Measurements from ENCODE around the gene SEC31B.

DNA sequence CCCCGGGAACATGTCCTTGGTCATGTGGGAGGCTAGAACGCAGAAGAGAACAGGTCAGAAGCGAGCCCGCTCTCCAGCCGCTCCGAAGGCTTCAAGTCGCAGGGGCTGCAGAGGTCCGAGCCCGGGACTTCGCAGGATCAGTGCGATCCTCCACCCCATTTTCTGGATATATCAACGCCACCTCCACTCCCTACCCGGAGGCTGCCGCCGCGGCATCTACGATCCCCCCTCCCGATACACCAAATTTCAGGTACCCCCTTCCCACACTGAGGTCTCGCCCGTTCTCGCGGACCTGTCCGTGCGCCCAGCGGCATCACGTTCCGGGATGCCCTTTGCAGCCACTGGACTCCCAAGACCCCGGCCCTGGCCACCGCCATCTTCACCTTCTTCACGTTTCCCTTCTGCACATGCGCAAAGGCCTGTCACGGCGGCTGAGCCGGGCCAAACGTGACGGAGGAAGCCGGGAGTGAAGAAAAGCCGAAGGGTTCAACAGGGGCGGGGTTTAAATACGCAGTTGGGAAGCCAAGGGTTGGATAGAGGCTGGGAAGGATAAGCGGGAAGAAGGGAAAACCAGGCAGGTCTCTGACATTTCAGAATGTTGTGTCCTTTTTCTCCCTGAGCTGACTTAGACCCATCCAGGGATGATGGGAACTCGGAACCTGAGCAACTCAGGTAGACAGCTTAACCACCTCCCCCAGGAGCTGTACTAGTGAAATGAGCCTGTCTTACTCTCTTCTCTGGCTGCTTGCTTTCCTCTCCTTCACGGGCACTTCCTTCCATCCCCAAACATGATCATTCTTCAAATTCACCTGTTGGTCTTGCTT, 10.0 kb upstream of the SEC31B start, which contains the start of gene NDUFB8:
- TF ChIP-seq CTCF (IDR thresholded peaks at IDR 0.05; ENCODE audit: poor library complexity) (no peak), EZH2 (IDR thresholded peaks at IDR 0.05; ENCODE audit: borderline replicate concordance) (no peak), EZH2phosphoT487 (IDR thresholded peaks at IDR 0.05; ENCODE audit: low read depth, severe bottlenecking, unreplicated experiment) (no peak)
